AG04449 (cell line): ENCODE measurements around the gene VIPR2.

Source experiments
- CTCF ChIA-PET: fragments of 350-600 bp; formaldehyde crosslinking; extraction: SDS; loops from one replicate; lab custom pipeline; 2021; ENCODE audit warnings: antibody characterized with exemption; lab: Yijun Ruan, JAX
- POLR2A ChIA-PET: fragments of 400-600, 350-600 bp; formaldehyde crosslinking; extraction: SDS; loops from one replicate; lab custom pipeline; 2020; ENCODE audit warnings: antibody characterized with exemption, inconsistent platforms; lab: Yijun Ruan, JAX
- DNase-seq: peaks from one replicate; pipeline ENCODE4 v3.0.0-alpha.2; 2010; ENCODE audit warnings: low read depth, low spot score
- H3K4me3 ChIP-seq: 2 replicates; pipeline ENCODE4 v1.5.1; 2011; ENCODE audit warnings: low read depth, mild to moderate bottlenecking, control low read depth, low read length
- TF ChIP-seq, protein P1 (sequence below): IDR thresholded peaks from one replicate; pipeline ENCODE4 v1.5.1; 2011; ENCODE audit warnings: mild to moderate bottlenecking, moderate library complexity, low read length, control low read depth, inconsistent platforms; ENCODE audit not compliant: insufficient read depth; ENCODE audit errors: missing control alignments

Gene VIPR2

DNA sequence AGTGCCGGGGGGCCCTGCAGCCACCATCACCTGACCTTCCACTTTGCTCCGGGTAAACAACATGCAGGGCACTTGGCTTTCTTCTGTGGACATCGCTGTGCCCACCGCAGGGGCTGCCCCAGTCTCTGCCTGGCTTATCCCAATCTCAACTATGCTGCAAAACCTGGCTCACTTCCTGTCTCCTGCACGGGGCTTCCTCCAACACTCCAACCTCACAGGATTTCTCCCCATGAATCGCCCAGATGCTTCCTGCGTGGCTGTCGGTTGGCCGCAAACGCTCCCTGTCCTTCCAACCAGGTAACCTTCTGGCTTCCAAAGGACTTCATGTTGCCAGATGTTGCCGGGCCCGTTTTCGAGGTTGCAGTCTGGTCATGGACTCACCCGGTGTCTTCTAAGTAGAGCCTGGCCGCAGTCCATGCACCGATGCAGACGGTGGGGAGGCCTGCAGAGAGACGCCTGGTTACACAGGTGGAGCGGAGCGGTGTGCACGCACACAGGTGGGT, 109.0 kb downstream of the VIPR2 start:
- H3K4me3 ChIP-seq, result no peak overlapping the region
- TF ChIP-seq, protein P1, sequence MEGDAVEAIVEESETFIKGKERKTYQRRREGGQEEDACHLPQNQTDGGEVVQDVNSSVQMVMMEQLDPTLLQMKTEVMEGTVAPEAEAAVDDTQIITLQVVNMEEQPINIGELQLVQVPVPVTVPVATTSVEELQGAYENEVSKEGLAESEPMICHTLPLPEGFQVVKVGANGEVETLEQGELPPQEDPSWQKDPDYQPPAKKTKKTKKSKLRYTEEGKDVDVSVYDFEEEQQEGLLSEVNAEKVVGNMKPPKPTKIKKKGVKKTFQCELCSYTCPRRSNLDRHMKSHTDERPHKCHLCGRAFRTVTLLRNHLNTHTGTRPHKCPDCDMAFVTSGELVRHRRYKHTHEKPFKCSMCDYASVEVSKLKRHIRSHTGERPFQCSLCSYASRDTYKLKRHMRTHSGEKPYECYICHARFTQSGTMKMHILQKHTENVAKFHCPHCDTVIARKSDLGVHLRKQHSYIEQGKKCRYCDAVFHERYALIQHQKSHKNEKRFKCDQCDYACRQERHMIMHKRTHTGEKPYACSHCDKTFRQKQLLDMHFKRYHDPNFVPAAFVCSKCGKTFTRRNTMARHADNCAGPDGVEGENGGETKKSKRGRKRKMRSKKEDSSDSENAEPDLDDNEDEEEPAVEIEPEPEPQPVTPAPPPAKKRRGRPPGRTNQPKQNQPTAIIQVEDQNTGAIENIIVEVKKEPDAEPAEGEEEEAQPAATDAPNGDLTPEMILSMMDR, result no peak
- ChIA-PET CTCF (no interaction called here), POLR2A (no interaction called here)
- DNase-seq, result no peak

DNA sequence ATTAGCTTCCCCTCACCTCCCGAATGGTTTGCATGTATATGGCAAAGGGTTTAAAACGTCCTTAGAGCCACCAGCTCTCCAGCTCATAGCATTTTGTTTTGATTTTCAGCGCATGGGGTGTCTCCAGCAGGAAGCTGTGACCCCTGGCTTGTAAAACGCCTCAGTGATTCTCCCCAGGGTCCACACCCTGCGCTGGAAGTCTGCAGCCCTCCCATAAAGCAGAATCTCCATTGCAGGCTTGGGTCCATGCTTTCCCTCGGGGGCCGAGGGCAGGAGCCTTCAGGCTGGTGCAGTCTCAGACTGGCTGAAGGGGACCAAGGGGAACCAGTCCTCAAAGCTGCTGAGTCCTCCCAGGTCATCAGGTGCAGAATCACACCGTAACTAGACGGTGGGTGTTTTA, 109.7 kb downstream of the VIPR2 start:
- DNase-seq, result no peak
- POLR2A ChIA-PET, result no interaction called here
- CTCF ChIA-PET, result no interaction called here
- no peak overlapping the region for H3K4me3 ChIP-seq
- TF ChIP-seq, protein P1, result no peak

DNA sequence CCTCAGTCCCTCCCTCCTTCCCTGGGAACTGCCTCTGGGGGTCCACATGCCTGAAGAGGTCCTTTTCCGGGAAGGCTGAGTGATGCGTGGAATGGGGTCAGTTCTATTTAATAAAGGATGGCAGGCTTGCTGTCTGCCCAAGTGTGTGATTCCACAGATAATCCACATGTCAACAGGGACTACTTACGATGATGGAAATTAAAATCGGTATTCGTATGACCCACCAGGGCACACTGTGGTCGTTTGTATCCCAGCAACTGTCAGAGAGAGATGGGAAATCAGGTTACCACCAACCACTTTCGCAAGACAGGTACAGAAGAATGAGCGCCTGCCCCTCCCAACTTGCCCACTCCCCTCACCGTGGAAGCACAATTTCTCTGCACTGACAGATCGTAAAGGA, 110.3 kb downstream of the VIPR2 start:
- TF ChIP-seq, protein P1, result no peak
- CTCF ChIA-PET, result no interaction called here

DNA sequence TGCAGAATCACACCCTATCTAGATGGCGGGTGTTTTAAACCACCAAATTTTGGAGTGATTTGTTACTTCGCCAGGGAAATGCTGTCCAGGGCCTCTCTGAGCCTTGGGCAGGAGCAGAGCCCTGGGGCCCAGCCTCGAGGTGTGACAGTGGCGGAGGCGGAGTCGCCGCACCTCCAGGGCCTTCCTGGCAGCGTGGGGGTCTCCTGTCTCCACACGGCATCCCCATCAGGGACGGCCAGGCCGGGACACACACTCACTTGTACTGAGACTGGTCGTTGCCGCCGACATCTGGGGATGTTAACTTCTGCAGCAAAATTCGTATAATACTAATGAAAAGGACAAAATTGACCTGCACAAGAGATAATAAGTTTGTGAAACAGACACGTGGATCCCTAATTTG, 110.7 kb downstream of the VIPR2 start:
- TF ChIP-seq, protein P1, result no peak
- POLR2A ChIA-PET, result no interaction called here
- H3K4me3 ChIP-seq, result no peak overlapping the region
- CTCF ChIA-PET, result no interaction called here
- no peak for DNase-seq

More for the DNA sequence above, 110.3 kb downstream of the VIPR2 start:
- DNase-seq, result no peak
- no peak overlapping the region for H3K4me3 ChIP-seq
- POLR2A ChIA-PET, result no interaction called here

DNA sequence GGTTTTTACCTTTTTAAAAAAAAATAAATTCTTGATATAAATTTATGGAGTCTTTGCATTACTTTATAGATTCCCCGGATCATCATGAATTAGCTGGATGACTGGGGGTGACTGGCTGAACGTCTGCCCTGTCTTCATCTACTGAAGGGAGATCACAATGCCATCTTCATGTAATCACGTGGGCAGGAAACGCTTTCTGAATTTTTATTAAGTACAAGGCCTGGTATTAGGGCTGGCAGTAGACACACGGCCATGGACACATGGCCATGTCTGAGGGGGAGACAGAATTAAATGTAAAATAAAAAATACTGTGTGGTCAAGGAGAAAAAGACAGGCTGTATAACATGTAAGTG, 111.2 kb downstream of the VIPR2 start:
- CTCF ChIA-PET, result no interaction called here
- TF ChIP-seq, protein P1, result no peak
- DNase-seq, result no peak
- POLR2A ChIA-PET, result no interaction called here
- H3K4me3 ChIP-seq, result no peak overlapping the region

DNA sequence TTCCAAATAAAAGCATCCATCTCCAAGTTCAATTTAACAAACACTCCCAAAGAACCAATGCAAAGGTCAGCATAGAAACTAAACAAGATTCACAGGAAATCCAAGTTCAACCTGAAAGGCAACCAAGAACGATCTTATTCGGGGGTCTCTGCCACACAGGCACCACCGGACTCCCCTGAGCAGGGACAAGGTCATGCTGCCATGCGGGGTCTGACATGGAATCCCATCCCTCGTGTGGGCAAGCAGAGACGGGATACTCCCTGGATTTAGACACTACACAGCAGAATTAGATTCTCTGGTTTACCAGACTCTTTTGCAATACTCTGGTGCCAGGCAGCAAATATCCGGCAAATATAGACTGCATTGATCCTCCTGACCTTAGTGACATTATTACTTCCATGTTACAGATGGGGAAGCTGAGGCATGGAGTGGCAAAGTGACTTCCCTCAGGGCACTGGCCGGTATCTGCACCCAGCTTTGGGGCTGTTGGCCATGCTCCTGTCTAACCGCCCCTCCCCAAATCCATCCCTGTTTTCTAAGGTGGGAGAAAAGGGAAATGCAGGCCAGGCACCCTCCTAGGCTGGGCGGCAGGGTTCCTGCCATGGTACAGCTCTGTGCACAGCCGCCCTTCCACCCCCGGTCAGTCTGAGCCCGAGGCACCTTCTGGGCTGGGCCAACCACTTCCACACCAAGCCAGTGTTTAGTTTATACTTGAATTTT, 111.8 kb downstream of the VIPR2 start:
- ChIA-PET POLR2A (no interaction called here), CTCF (no interaction called here)
- DNase-seq, result no peak
- no peak overlapping the region for H3K4me3 ChIP-seq
- TF ChIP-seq, protein P1, result no peak
